HCT116 (cell line): ENCODE measurements around the gene ALCAM. TPM values are rescaled to one million over a fixed set of nuclear protein-coding genes. Genes with fewer than 3 reads are reported as not detected.
A peak's percentile ranks its signal among the peaks of the same experiment; 100 is the strongest.

Source experiments
- ATAC-seq: fragments of 200-7000 bp; cut with Tn5 transposase; 2 replicates; pipeline ENCODE4 v1.9.1; 2020; ENCODE audit warnings: mild to moderate bottlenecking, moderate library complexity
- BruUV-seq: library from RNA; stranded (reverse); fragments of 400-500 nt; replicated peaks from 2 replicates; lab custom pipeline; 2021; lab: Mats Ljungman, UMichigan
- CTCF ChIA-PET: fragments of 300-600 bp; sonication (Branson Sonifier 250); formaldehyde crosslinking; loops from one replicate; lab custom pipeline; 2021; ENCODE audit warnings: antibody characterized with exemption; lab: Charles Lee
- POLR2A ChIA-PET: fragments of 300-600, 350-600 bp; sonication (Branson Sonifier 250); formaldehyde crosslinking; loops from one replicate; lab custom pipeline; 2021; ENCODE audit warnings: antibody characterized with exemption; lab: Charles Lee
- RAD21 ChIA-PET, 2 experiments: fragments of 300-600 bp; sonication (Branson Sonifier 250); formaldehyde crosslinking; loops; one replicate each; lab custom pipeline; 2023; ENCODE audit warnings: low total read pairs in 2 of 2; ENCODE audit not compliant: uncharacterized antibody in 2 of 2, unreplicated experiment in 2 of 2, low non-redundant PET in 1 of 2; lab: Charles Lee
- DNase-seq: peaks from one replicate; pipeline ENCODE4 v3.0.0-alpha.2; 2010; ENCODE audit warnings: low read depth, low spot score
- H2AFZ ChIP-seq: fragments of 200-600 bp; shearing (Covaris generic), sonication (generic); 2 replicates; pipeline ENCODE4 v1.6.1; 2017; ENCODE audit warnings: low read depth, mixed run types, mixed read lengths, antibody characterized with exemption, low read length; ENCODE audit not compliant: poor library complexity, severe bottlenecking
- H3K27ac ChIP-seq: 2 replicates; pipeline ENCODE4 v1.5.1; 2012; ENCODE audit warnings: low read depth, low read length
- H3K27me3 ChIP-seq: fragments of 200-600 bp; sonication (generic); 2 replicates; pipeline ENCODE4 v1.6.1; 2016; ENCODE audit warnings: mixed run types, low read length, mixed read lengths; ENCODE audit not compliant: insufficient read depth
- H3K36me3 ChIP-seq, 2 experiments: fragments of 200-500 bp in 1 of 2; fragments of 200-600 bp in 1 of 2; sonication (Bioruptor generic) in 1 of 2; sonication (generic) in 1 of 2; 2 replicates each; pipeline versions ENCODE4 v1.5.1 to v1.6.1; 2014 to 2016; ENCODE audit warnings: low read length in 2 of 2, inconsistent platforms in 1 of 2, mixed read lengths in 1 of 2, mixed run types in 1 of 2; ENCODE audit not compliant: insufficient read depth in 2 of 2, control insufficient read depth in 1 of 2
- H3K4me1 ChIP-seq, 2 experiments: fragments of 200-600 bp in 1 of 2; sonication (generic) in 1 of 2; 2 replicates each; pipeline versions ENCODE4 v1.5.1 to v1.6.1; 2012 to 2017; ENCODE audit warnings: low read length in 2 of 2, inconsistent platforms in 1 of 2, mild to moderate bottlenecking in 1 of 2, mixed read lengths in 1 of 2, mixed run types in 1 of 2, moderate library complexity in 1 of 2; ENCODE audit not compliant: insufficient read depth in 2 of 2, control insufficient read depth in 1 of 2
- H3K4me2 ChIP-seq: fragments of 200-600 bp; sonication (generic); 2 replicates; pipeline ENCODE4 v1.6.1; 2017; ENCODE audit warnings: mixed run types, low read length, mixed read lengths
- H3K4me3 ChIP-seq, 2 experiments: fragments of 200-600 bp in 1 of 2; sonication (generic) in 1 of 2; replicated peaks in 1 of 2; 2 replicates each; pipeline ENCODE4 v1.5.1; 2011 to 2016; ENCODE audit warnings: low read length in 2 of 2, control low read depth in 1 of 2, low read depth in 1 of 2, mild to moderate bottlenecking in 1 of 2, mixed read lengths in 1 of 2, mixed run types in 1 of 2
- H3K79me2 ChIP-seq: fragments of 200-600 bp; sonication (generic); 2 replicates; pipeline ENCODE4 v1.6.1; 2017; ENCODE audit warnings: mild to moderate bottlenecking, mixed run types, low read length, moderate library complexity, mixed read lengths; ENCODE audit not compliant: insufficient read depth
- H3K9ac ChIP-seq: fragments of 200-600 bp; sonication (generic); 2 replicates; pipeline ENCODE4 v1.6.1; 2016; ENCODE audit warnings: low read length, mixed read lengths
- H3K9me2 ChIP-seq: fragments of 200-600 bp; sonication (generic), shearing (Covaris generic); 2 replicates; pipeline ENCODE4 v1.6.1; 2017; ENCODE audit warnings: mixed run types, mild to moderate bottlenecking, moderate library complexity; ENCODE audit not compliant: insufficient read depth
- H3K9me3 ChIP-seq, 2 experiments: fragments of 200-500 bp in 1 of 2; fragments of 200-600 bp in 1 of 2; sonication (Bioruptor generic) in 1 of 2; sonication (generic) in 1 of 2; 2 replicates each; pipeline ENCODE4 v1.6.1; 2014 to 2017; ENCODE audit warnings: low read length in 2 of 2, mixed read lengths in 2 of 2, inconsistent platforms in 1 of 2, low read depth in 1 of 2, mild to moderate bottlenecking in 1 of 2, mixed run types in 1 of 2, moderate library complexity in 1 of 2; ENCODE audit not compliant: control insufficient read depth in 1 of 2, insufficient read depth in 1 of 2
- H4K20me1 ChIP-seq: fragments of 200-600 bp; sonication (generic), shearing (Covaris generic); 2 replicates; pipeline ENCODE4 v1.6.1; 2017; ENCODE audit warnings: mixed run types, mild to moderate bottlenecking, moderate library complexity; ENCODE audit not compliant: insufficient read depth
- CEBPB ChIP-seq: IDR thresholded peaks from 2 replicates; pipeline ENCODE4 v1.6.1; 2012; ENCODE audit warnings: low read depth
- ELF1 ChIP-seq: IDR thresholded peaks from 2 replicates; pipeline ENCODE4 v1.6.1; 2012; ENCODE audit warnings: low read depth, borderline replicate concordance
- FOSL1 ChIP-seq: IDR thresholded peaks from 2 replicates; pipeline ENCODE4 v1.6.1; 2012; ENCODE audit warnings: low read depth
- MAX ChIP-seq: IDR thresholded peaks from 2 replicates; pipeline ENCODE4 v1.6.1; 2012
- POLR2A ChIP-seq: IDR thresholded peaks from 2 replicates; pipeline ENCODE4 v1.7.0; 2011; ENCODE audit warnings: borderline replicate concordance; ENCODE audit not compliant: insufficient read depth, insufficient read length; ENCODE audit errors: extremely low read depth
- POLR2AphosphoS5 ChIP-seq: IDR thresholded peaks from 2 replicates; pipeline ENCODE4 v1.6.1; 2011; ENCODE audit warnings: mild to moderate bottlenecking, low read depth, low read length, moderate library complexity
- REST ChIP-seq: IDR thresholded peaks from 2 replicates; pipeline ENCODE4 v1.6.1; 2012; ENCODE audit warnings: low read depth
- SIN3A ChIP-seq: IDR thresholded peaks from 2 replicates; pipeline ENCODE4 v1.6.1; 2012; ENCODE audit warnings: low read depth
- YY1 ChIP-seq: IDR thresholded peaks from 2 replicates; pipeline ENCODE4 v1.6.1; 2011; ENCODE audit warnings: low read length, low read depth, moderate library complexity, mild to moderate bottlenecking; ENCODE audit not compliant: insufficient replicate concordance; ENCODE audit errors: extremely low read depth
- ZBTB33 ChIP-seq: IDR thresholded peaks from 2 replicates; pipeline ENCODE4 v1.6.1; 2011; ENCODE audit warnings: mild to moderate bottlenecking, low read length, moderate library complexity; ENCODE audit not compliant: insufficient replicate concordance; ENCODE audit errors: extremely low read depth
- intact Hi-C: fragments of 100-400 bp; cut with micrococcal nuclease; formaldehyde crosslinking; loops from 2 replicates; pipeline ENCODE4 v1.10.0; 2022
- total RNA-seq: library from RNA; stranded (reverse); gene quantifications from one replicate; pipeline ENCODE4 v1.2.1, GENCODE V29; 2021; ENCODE audit not compliant: unreplicated experiment

ALCAM gene
- total RNA-seq, 1 experiment from 2014 or later = 56.7 TPM

- TF ChIP-seq REST = no peak
Measured at GRCh38 chr3:105394177-105394576, 27.5 kb downstream of the ALCAM start (continued).

GRCh38 chr3:105397974-105398373 is 31.3 kb downstream of the ALCAM start:
- intact Hi-C loops = no loop called here
- H3K36me3 ChIP-seq = no peaks in the 10 kb centered on the region
- H2AFZ ChIP-seq = no peak overlapping the region
- BruUV-seq = no TSS peak
- peak overlapping the region; percentile 2; the same call in 1 of the 2 replicates for H3K4me2 ChIP-seq
- peaks cover 27 to 51% of the 10 kb centered on the region in 2 experiments for H3K4me1 ChIP-seq
- ATAC-seq = no peak
- no peaks in the 10 kb centered on the region for H3K9me3 ChIP-seq
- no peak for DNase-seq
- no peak overlapping the region for H3K27ac ChIP-seq
- H3K9me2 ChIP-seq = no peaks in the 10 kb centered on the region
- H3K79me2 ChIP-seq = peaks cover 80% of the 10 kb centered on the region
- ChIA-PET CTCF (no interaction called here), RAD21 (no interaction called here), POLR2A (no interaction called here)
- H4K20me1 ChIP-seq = no peaks in the 10 kb centered on the region
- H3K4me3 ChIP-seq = no peak overlapping the region
- no peak overlapping the region for H3K9ac ChIP-seq
- TF ChIP-seq POLR2A = no peak
- H3K27me3 ChIP-seq = no peaks in the 10 kb centered on the region

- H3K9ac ChIP-seq = no peak overlapping the region
- H4K20me1 ChIP-seq = no peaks in the 10 kb centered on the region
- H3K27me3 ChIP-seq = no peaks in the 10 kb centered on the region
- H3K36me3 ChIP-seq = no peaks in the 10 kb centered on the region
- intact Hi-C loops = no loop called here
- H3K9me2 ChIP-seq = no peaks in the 10 kb centered on the region
- H3K4me2 ChIP-seq = peak overlapping the region; percentile 2; the same call in 1 of the 2 replicates
- H3K4me3 ChIP-seq = no peak overlapping the region
- DNase-seq (no peak), ATAC-seq (no peak)
- no TSS peak for BruUV-seq
- H2AFZ ChIP-seq = no peak overlapping the region
- peaks cover 0 to 2% of the 10 kb centered on the region in 2 experiments; a peak in 1 of 4 replicates for H3K9me3 ChIP-seq
- peaks cover 75% of the 10 kb centered on the region for H3K79me2 ChIP-seq
- H3K27ac ChIP-seq = no peak overlapping the region
- ChIA-PET RAD21 (no interaction called here), CTCF (no interaction called here), POLR2A (no interaction called here)
- H3K4me1 ChIP-seq = peaks cover 31 to 56% of the 10 kb centered on the region in 2 experiments
- no peak for TF ChIP-seq FOSL1
- no peak for TF ChIP-seq ELF1
- TF ChIP-seq POLR2AphosphoS5 = no peak
- TF ChIP-seq ZBTB33 = no peak
- no peak for TF ChIP-seq CEBPB
- TF ChIP-seq SIN3A = no peak
- TF ChIP-seq YY1 = no peak
- TF ChIP-seq POLR2A = no peak
- no peak for TF ChIP-seq MAX
Measured at GRCh38 chr3:105398437-105398836, 31.7 kb downstream of the ALCAM start.
